Measurements from ENCODE around the gene NT5DC4. TPM values are rescaled to one million over a fixed set of nuclear protein-coding genes. Genes with fewer than 3 reads are reported as not detected.

The NT5DC4 gene
- total and polyA plus RNA-seq, 2 of the 8 experiments (the other 6 are each of a cell fraction or from before 2014, with no cell fraction given), result not detected

DNA sequence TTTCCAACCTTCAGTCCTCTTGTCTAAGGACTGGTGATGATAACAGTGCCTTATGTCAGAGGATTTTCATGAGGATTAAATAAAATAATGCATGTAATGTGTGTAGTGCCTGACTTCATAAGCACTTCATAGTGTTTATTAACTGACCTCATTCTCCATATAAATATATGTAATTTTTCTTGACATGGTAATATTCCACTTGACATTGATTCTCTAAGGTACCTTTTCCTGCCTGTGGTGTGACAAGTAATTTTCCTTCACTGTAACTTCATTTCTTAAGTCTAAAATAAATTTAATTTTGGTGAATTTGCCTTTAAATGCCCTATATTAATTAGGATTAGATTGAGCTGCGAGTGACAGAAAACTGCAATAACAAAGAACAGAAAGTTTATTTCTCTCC is 47.8 kb upstream of the NT5DC4 start:
- Histone ChIP-seq H3K27me3 (replicated peaks in 1 of 4; ENCODE audit: control insufficient read depth in 3 of 4, extremely low read depth in 1 of 4, insufficient read depth in 3 of 4, low read length in 3 of 4) (0 out of 7 replicates have a peak, but pooled peaks cover 0 to 3% (median 1%) of the 10 kb centered on the region in 4 experiments), H3K4me3 (ENCODE audit: extremely low read depth in 1 of 4, insufficient read depth in 2 of 4, low read depth in 3 of 4, low read length in 4 of 4) (no peak overlapping the region), H3K18ac (ENCODE audit: extremely low read depth, low read length) (no peak overlapping the region), H4K5ac (ENCODE audit: insufficient read length, low read depth, low read length) (no peak overlapping the region), H3K4me2 (ENCODE audit: insufficient read depth in 1 of 2, low read depth in 2 of 2, low read length in 2 of 2) (no peak overlapping the region), H2BK15ac (ENCODE audit: low read length) (no peak overlapping the region), H3K4ac (replicated peaks; ENCODE audit: insufficient read length, low read depth, low read length) (no peak overlapping the region), H3K27ac (ENCODE audit: low read depth, low read length) (no peak overlapping the region), H3K9ac (replicated peaks in 1 of 4; ENCODE audit: extremely low read depth in 1 of 4, low read depth in 3 of 4, low read length in 3 of 4) (no peak overlapping the region), H2BK20ac (ENCODE audit: low read length) (no peak overlapping the region), H3K14ac (ENCODE audit: insufficient read length) (no peak overlapping the region), H2AFZ (ENCODE audit: low read length) (no peak overlapping the region), H2AK5ac (ENCODE audit: low read depth, low read length) (no peak overlapping the region), H2BK5ac (ENCODE audit: low read depth, low read length) (no peak overlapping the region), H2BK12ac (ENCODE audit: low read depth, low read length) (no peak overlapping the region), H3K36me3 (ENCODE audit: control insufficient read depth in 2 of 4, insufficient read depth in 4 of 4, low read length in 3 of 4) (no peaks in the 10 kb centered on the region), H4K20me1 (replicated peaks in 1 of 2; ENCODE audit: control insufficient read depth in 1 of 2, insufficient read depth in 2 of 2, low read length in 2 of 2) (no peaks in the 10 kb centered on the region), H4K8ac (ENCODE audit: extremely low read depth, insufficient read depth, low read length) (no peak overlapping the region), H3K4me1 (replicated peaks in 1 of 4; ENCODE audit: control insufficient read depth in 3 of 4, insufficient read depth in 4 of 4, low read length in 3 of 4) (no peaks in the 10 kb centered on the region), H3K23ac (ENCODE audit: insufficient read length) (no peak overlapping the region), H2BK120ac (replicated peaks; ENCODE audit: low read depth, low read length) (no peak overlapping the region), H3K56ac (replicated peaks; ENCODE audit: insufficient read length, low read depth, low read length) (no peak overlapping the region), H3K9me3 (ENCODE audit: insufficient read depth in 2 of 2, low read depth in 1 of 2, low read length in 1 of 2) (no peaks in the 10 kb centered on the region), H3K79me2 (ENCODE audit: control insufficient read depth in 1 of 2, insufficient read depth in 2 of 2, low read length in 2 of 2) (no peaks in the 10 kb centered on the region), H3K23me2 (ENCODE audit: low read depth, low read length) (no peaks in the 10 kb centered on the region), H3K79me1 (ENCODE audit: low read depth, low read length) (no peaks in the 10 kb centered on the region), H4K91ac (replicated peaks; ENCODE audit: insufficient read length, low read length) (no peak overlapping the region)
- TF ChIP-seq EGR1 (IDR thresholded peaks at IDR 0.05; ENCODE audit: borderline replicate concordance, low read depth, low read length) (no peak), ZNF274 (IDR thresholded peaks at IDR 0.05; ENCODE audit: borderline replicate concordance, extremely low read depth, low read length) (no peak), SUZ12 (IDR thresholded peaks at IDR 0.05; ENCODE audit: low read length) (no peak), RAD21 (IDR thresholded peaks at IDR 0.05 in 1 of 2, conservative IDR thresholded peaks at IDR 0.05 in 1 of 2; ENCODE audit: low read depth in 2 of 2, low read length in 2 of 2) (no peak), CBX8 (IDR thresholded peaks at IDR 0.05; ENCODE audit: borderline replicate concordance, low read depth, low read length) (no peak), KDM5A (IDR thresholded peaks at IDR 0.05; ENCODE audit: low read length) (no peak), NANOG (IDR thresholded peaks at IDR 0.05; ENCODE audit: insufficient read depth, low read depth, low read length, poor library complexity, severe bottlenecking) (no peak)
- TF ChIP-seq, protein P1, sequence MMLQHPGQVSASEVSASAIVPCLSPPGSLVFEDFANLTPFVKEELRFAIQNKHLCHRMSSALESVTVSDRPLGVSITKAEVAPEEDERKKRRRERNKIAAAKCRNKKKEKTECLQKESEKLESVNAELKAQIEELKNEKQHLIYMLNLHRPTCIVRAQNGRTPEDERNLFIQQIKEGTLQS (IDR thresholded peaks at IDR 0.05; ENCODE audit: insufficient read depth, low read depth, low read length), result no peak
- POLR2A ChIA-PET (ENCODE audit: partially characterized antibody), result interaction anchor here (1.2 to 15.0 kb wide), 3 partner anchors 10 to 18 kb away, joined by 3 to 146 read pairs (median 5); no protein-coding TSS in a partner anchor
- no peak for FAIRE-seq
- DNase-seq (ENCODE audit: low read depth in 1 of 2, low spot score in 2 of 2), result no peak
- WGBS, 2 experiments (ENCODE audit: extremely low coverage in 1 of 2, insufficient coverage in 1 of 2, insufficient read length in 1 of 2, insufficient replicate concordance in 2 of 2, low coverage in 1 of 2, low lambda C conversion rate in 2 of 2, missing lambda C conversion rate in 1 of 2), result 88% methylated on average over 1 of the region's 1 CpG; no CpG with 5 or more reads in 1 of the 2 experiments
- CTCF ChIA-PET (ENCODE audit: partially characterized antibody), result interaction anchor here (1.5 to 2.8 kb wide), 5 partner anchors 18 to 53 kb away, joined by 4 to 13 read pairs (median 5); no protein-coding TSS in a partner anchor

Data from H1 (cell line).